HG02981 (cell line): ENCODE data around the gene HNRNPK.
A peak's percentile ranks its signal among the peaks of the same experiment; 100 is the strongest.

Experiments used
- ATAC-seq: cut with Tn5 transposase; IDR thresholded peaks from one replicate; pipeline ENCODE4 v1.9.1; 2021; ENCODE audit warnings: mild to moderate bottlenecking, moderate library complexity; ENCODE audit not compliant: unreplicated experiment

Gene HNRNPK

GRCh38 chr9:83935276-83935935 lies 44.6 kb downstream of the HNRNPK start:
- ATAC-seq, result no peak

- ATAC-seq, result no peak
These were observed 45.3 kb downstream of the HNRNPK start for GRCh38 chr9:83934569-83935275.

- ATAC-seq, result no peak
These were observed 46.2 kb downstream of the HNRNPK start for GRCh38 chr9:83933790-83934189.

GRCh38 chr9:83932851-83933250 lies 47.2 kb downstream of the HNRNPK start:
- no peak for ATAC-seq

GRCh38 chr9:83932011-83932410 lies 48.0 kb downstream of the HNRNPK start:
- no peak for ATAC-seq

- no peak for ATAC-seq
These were observed 49.1 kb downstream of the HNRNPK start for GRCh38 chr9:83930881-83931280.

- no peak for ATAC-seq
These were observed 52.4 kb downstream of the HNRNPK start for GRCh38 chr9:83927591-83927990.

- ATAC-seq, result peak; percentile 91
These were observed 58.9 kb downstream of the HNRNPK start, which contains the start of gene KIF27 for GRCh38 chr9:83920927-83921707. TSS of gene KIF27 (minus strand) at chr9:83921432. CDS start at chr9:83915591, 5,841 bp downstream.

GRCh38 chr9:83920469-83920926 lies 59.5 kb downstream of the HNRNPK start:
- ATAC-seq, result peak; percentile 11

GRCh38 chr9:83919111-83919510 lies 60.9 kb downstream of the HNRNPK start:
- no peak for ATAC-seq
